ENCODE data around the gene TUBGCP3. TPM values are rescaled to one million over a fixed set of nuclear protein-coding genes. Genes with fewer than 3 reads are reported as not detected.

The TUBGCP3 gene
- total and polyA plus RNA-seq, 4 donors, result 6.7 to 31.0 (median 17.3) TPM

- H3K9ac ChIP-seq (ENCODE audit: low read depth in 1 of 2, low read length in 2 of 2), result no peak overlapping the region
- H3K36me3 ChIP-seq (ENCODE audit: control insufficient read depth in 4 of 4, insufficient read depth in 3 of 4, low read depth in 1 of 4, low read length in 3 of 4), result peaks cover 0 to 3% (median 0%) of the 10 kb centered on the region in 4 donors
- TF ChIP-seq RXRA (IDR thresholded peaks at IDR 0.05) (no peak), CTCF (IDR thresholded peaks at IDR 0.05; ENCODE audit: low read depth, low read length, missing input control) (no peak), ATF3 (IDR thresholded peaks at IDR 0.05) (no peak), RAD21 (IDR thresholded peaks at IDR 0.05) (no peak)
- H3K9me3 ChIP-seq (ENCODE audit: control insufficient read depth in 4 of 4, low read length in 3 of 4), result no peaks in the 10 kb centered on the region
- DNase-seq (ENCODE audit: low spot score), result peak; percentile 27
- H3K27me3 ChIP-seq (ENCODE audit: control insufficient read depth in 4 of 4, insufficient read depth in 4 of 4, low read length in 3 of 4), result no peaks in the 10 kb centered on the region
- H3K27ac ChIP-seq (ENCODE audit: low read depth in 1 of 2, low read length in 2 of 2), result no peak overlapping the region
- 94% methylated on average over 32 of the region's 32 CpGs for WGBS
- H3K4me3 ChIP-seq (ENCODE audit: low read depth in 1 of 3, low read length in 3 of 3), result no peak overlapping the region
- peaks cover 0 to 9% (median 3%) of the 10 kb centered on the region in 4 donors for H3K4me1 ChIP-seq (ENCODE audit: control insufficient read depth in 4 of 4, insufficient read depth in 4 of 4, low read length in 3 of 4)
Measured at GRCh38 chr13:112453207-112453829, 134.6 kb downstream of the TUBGCP3 start.

DNA sequence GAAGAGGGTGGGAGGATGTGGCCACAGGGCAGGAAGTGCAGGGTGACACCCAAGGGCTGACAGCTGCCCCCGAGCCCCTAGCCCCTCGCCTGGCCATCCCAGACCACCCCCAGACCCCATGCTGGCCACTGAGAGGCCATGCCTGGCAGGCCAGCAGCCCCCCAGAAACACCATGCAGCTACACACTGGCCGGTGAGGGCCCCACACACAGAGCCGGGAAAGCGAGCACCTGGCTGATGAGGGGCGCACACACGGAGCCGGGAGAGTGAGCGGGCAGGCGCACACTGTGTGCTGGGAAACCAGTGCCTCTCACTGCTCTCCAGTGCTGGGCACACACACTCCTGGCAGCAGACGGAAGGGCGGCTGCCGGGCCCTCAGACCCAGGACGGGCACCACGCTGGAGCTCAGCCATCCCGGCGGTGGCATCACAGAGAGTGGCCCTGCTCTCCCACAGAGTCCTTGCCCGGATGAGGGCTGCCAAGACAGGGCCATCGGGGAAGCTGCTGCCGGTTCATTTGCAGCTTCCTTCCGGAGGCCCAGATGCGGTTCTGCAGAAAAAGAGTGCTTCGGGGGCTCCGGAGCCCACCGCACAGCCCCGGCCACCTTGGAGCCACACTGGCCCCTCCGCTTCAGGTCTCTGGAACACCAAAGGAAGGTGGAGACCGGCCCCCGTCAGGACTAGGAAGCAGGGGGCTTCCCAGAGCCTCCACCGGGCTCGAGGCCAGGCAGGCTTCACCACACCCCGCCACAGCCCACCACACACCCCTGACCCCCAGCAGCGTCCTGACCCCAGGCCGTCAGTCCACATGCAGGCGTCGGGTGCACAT, 135.4 kb downstream of the TUBGCP3 start:
- peaks cover 0 to 3% (median 0%) of the 10 kb centered on the region in 4 donors for H3K36me3 ChIP-seq (ENCODE audit: control insufficient read depth in 4 of 4, insufficient read depth in 3 of 4, low read depth in 1 of 4, low read length in 3 of 4)
- H3K9me3 ChIP-seq (ENCODE audit: control insufficient read depth in 4 of 4, low read length in 3 of 4), result no peaks in the 10 kb centered on the region
- H3K4me1 ChIP-seq (ENCODE audit: control insufficient read depth in 4 of 4, insufficient read depth in 4 of 4, low read length in 3 of 4), result peaks cover 0 to 9% (median 3%) of the 10 kb centered on the region in 4 donors
- no peak overlapping the region for H3K27ac ChIP-seq (ENCODE audit: low read depth in 1 of 2, low read length in 2 of 2)
- TF ChIP-seq RXRA (IDR thresholded peaks at IDR 0.05) (no peak), JUND (IDR thresholded peaks at IDR 0.05) (no peak), HNF4A (conservative IDR thresholded peaks at IDR 0.05) (no peak), YY1 (IDR thresholded peaks at IDR 0.05) (no peak), FOXA1 (IDR thresholded peaks at IDR 0.05) (no peak), GABPA (IDR thresholded peaks at IDR 0.05 in 1 of 2, conservative IDR thresholded peaks at IDR 0.05 in 1 of 2) (no peak), ATF3 (IDR thresholded peaks at IDR 0.05) (no peak), CTCF (IDR thresholded peaks at IDR 0.05; ENCODE audit: low read depth, low read length, missing input control) (no peak), HNF4G (IDR thresholded peaks at IDR 0.05) (no peak), TAF1 (conservative IDR thresholded peaks at IDR 0.05) (no peak), NR2F2 (IDR thresholded peaks at IDR 0.05) (no peak), EGR1 (IDR thresholded peaks at IDR 0.05; ENCODE audit: low read depth in 2 of 2) (no peak), MAX (IDR thresholded peaks at IDR 0.05) (no peak), RAD21 (IDR thresholded peaks at IDR 0.05) (no peak), ZBTB33 (IDR thresholded peaks at IDR 0.05) (no peak), FOXA2 (IDR thresholded peaks at IDR 0.05) (no peak)
- TF ChIP-seq, protein P1, sequence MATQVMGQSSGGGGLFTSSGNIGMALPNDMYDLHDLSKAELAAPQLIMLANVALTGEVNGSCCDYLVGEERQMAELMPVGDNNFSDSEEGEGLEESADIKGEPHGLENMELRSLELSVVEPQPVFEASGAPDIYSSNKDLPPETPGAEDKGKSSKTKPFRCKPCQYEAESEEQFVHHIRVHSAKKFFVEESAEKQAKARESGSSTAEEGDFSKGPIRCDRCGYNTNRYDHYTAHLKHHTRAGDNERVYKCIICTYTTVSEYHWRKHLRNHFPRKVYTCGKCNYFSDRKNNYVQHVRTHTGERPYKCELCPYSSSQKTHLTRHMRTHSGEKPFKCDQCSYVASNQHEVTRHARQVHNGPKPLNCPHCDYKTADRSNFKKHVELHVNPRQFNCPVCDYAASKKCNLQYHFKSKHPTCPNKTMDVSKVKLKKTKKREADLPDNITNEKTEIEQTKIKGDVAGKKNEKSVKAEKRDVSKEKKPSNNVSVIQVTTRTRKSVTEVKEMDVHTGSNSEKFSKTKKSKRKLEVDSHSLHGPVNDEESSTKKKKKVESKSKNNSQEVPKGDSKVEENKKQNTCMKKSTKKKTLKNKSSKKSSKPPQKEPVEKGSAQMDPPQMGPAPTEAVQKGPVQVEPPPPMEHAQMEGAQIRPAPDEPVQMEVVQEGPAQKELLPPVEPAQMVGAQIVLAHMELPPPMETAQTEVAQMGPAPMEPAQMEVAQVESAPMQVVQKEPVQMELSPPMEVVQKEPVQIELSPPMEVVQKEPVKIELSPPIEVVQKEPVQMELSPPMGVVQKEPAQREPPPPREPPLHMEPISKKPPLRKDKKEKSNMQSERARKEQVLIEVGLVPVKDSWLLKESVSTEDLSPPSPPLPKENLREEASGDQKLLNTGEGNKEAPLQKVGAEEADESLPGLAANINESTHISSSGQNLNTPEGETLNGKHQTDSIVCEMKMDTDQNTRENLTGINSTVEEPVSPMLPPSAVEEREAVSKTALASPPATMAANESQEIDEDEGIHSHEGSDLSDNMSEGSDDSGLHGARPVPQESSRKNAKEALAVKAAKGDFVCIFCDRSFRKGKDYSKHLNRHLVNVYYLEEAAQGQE (IDR thresholded peaks at IDR 0.05), result no peak
- no peak overlapping the region for H3K4me3 ChIP-seq (ENCODE audit: low read depth in 1 of 3, low read length in 3 of 3)
- DNase-seq (ENCODE audit: low spot score), result peak; percentile 25
- H3K9ac ChIP-seq (ENCODE audit: low read depth in 1 of 2, low read length in 2 of 2), result no peak overlapping the region
- 90% methylated on average over 36 of the region's 36 CpGs for WGBS
- H3K27me3 ChIP-seq (ENCODE audit: control insufficient read depth in 4 of 4, insufficient read depth in 4 of 4, low read length in 3 of 4), result no peaks in the 10 kb centered on the region
